SK-N-SH (cell line): ENCODE measurements around the gene SERPIND1.
"Not testable (repeated sequence)": the region's sequence is repeated elsewhere in the genome, so short reads cannot be mapped to it uniquely, and the experiment has no call there.

ENCODE experiments used
- ELF1 ChIP-seq: IDR thresholded peaks from 2 replicates; pipeline ENCODE4 v1.4.0; 2012
- JUND ChIP-seq: IDR thresholded peaks from 2 replicates; pipeline ENCODE4 v1.4.0; 2012
- PBX3 ChIP-seq: IDR thresholded peaks from 2 replicates; pipeline ENCODE4; 2012
- RAD21 ChIP-seq: IDR thresholded peaks from 2 replicates; pipeline ENCODE4 v1.6.1; 2012; ENCODE audit warnings: mild to moderate bottlenecking, low read length
- RFX5 ChIP-seq: IDR thresholded peaks from 2 replicates; pipeline ENCODE4 v1.6.1; 2012; ENCODE audit warnings: mild to moderate bottlenecking, improper control_type of control experiment, low read length
- SIN3A ChIP-seq: IDR thresholded peaks from 2 replicates; pipeline ENCODE4 v1.6.1; 2012; ENCODE audit warnings: low read depth, mild to moderate bottlenecking, low read length, moderate library complexity, borderline replicate concordance
- TAF1 ChIP-seq: IDR thresholded peaks from 2 replicates; pipeline ENCODE4 v1.6.1; 2012; ENCODE audit warnings: low read depth, mild to moderate bottlenecking, low read length, moderate library complexity, borderline replicate concordance
- TCF12 ChIP-seq: IDR thresholded peaks from 2 replicates; pipeline ENCODE4 v1.4.0; 2012
- TF ChIP-seq, protein P1 (sequence below): fragments of 200-600 bp; sonication (generic); IDR thresholded peaks from 2 replicates; pipeline ENCODE4 v1.6.1; 2017; ENCODE audit warnings: antibody characterized with exemption, mild to moderate bottlenecking, moderate library complexity
- TF ChIP-seq, protein P2 (sequence below): IDR thresholded peaks from 2 replicates; pipeline ENCODE4 v1.4.0; 2012; ENCODE audit warnings: low read depth
- TF ChIP-seq, protein P3 (sequence below): IDR thresholded peaks from 2 replicates; pipeline ENCODE4 v1.4.0; 2012; ENCODE audit warnings: low read depth, borderline replicate concordance

DNA sequence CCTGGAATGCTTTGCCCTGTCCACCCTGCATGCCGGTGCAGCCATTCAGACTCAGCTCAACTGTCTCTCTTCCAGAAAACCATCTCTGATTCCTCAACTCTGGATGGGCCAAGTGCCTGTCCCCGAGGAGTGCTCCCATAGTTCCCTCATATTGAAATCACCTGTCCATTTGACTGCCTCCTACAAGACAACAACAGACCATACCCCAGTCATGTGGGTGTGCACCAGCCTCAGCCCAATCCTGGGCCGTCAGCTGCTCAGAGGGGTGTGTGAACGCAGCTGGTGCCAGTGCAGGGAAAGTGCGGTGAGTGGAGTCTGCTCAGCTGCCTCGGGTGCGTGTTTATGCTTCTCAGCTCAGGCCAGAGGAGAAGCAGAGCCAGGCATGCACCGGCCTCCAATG is 41.5 kb upstream of the SERPIND1 start:
- not testable (repeated sequence) for TF ChIP-seq RAD21, SIN3A, TCF12, PBX3, JUND, TAF1, ELF1, RFX5
- TF ChIP-seq, protein P1, sequence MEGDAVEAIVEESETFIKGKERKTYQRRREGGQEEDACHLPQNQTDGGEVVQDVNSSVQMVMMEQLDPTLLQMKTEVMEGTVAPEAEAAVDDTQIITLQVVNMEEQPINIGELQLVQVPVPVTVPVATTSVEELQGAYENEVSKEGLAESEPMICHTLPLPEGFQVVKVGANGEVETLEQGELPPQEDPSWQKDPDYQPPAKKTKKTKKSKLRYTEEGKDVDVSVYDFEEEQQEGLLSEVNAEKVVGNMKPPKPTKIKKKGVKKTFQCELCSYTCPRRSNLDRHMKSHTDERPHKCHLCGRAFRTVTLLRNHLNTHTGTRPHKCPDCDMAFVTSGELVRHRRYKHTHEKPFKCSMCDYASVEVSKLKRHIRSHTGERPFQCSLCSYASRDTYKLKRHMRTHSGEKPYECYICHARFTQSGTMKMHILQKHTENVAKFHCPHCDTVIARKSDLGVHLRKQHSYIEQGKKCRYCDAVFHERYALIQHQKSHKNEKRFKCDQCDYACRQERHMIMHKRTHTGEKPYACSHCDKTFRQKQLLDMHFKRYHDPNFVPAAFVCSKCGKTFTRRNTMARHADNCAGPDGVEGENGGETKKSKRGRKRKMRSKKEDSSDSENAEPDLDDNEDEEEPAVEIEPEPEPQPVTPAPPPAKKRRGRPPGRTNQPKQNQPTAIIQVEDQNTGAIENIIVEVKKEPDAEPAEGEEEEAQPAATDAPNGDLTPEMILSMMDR = not testable (repeated sequence)
- TF ChIP-seq, protein P2, sequence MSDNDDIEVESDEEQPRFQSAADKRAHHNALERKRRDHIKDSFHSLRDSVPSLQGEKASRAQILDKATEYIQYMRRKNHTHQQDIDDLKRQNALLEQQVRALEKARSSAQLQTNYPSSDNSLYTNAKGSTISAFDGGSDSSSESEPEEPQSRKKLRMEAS = not testable (repeated sequence)
- TF ChIP-seq, protein P3, sequence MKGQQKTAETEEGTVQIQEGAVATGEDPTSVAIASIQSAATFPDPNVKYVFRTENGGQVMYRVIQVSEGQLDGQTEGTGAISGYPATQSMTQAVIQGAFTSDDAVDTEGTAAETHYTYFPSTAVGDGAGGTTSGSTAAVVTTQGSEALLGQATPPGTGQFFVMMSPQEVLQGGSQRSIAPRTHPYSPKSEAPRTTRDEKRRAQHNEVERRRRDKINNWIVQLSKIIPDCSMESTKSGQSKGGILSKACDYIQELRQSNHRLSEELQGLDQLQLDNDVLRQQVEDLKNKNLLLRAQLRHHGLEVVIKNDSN = not testable (repeated sequence)
